ENCODE data around the gene GMPPA.

The GMPPA gene

DNA sequence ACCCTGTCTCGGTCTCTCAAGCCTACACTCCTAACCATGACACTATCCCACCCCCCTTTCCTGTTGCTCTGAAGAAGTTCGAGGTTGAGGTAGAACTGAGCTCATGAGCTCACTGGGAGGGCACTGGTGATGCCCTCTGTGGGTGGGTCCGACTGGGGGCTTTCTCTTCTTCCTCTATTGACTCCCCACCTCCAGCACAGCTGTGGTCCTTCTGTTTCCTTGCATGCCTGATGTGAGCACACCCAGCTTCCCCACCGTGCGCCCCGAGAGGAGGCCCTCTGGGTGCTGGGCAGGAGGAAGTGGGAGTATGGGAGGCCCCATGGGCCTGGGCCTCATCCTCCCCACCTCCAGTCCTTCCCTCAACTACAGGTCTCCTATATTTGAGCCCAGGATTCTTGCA is 43.1 kb upstream of the GMPPA start:
- TF ChIP-seq, protein P1, sequence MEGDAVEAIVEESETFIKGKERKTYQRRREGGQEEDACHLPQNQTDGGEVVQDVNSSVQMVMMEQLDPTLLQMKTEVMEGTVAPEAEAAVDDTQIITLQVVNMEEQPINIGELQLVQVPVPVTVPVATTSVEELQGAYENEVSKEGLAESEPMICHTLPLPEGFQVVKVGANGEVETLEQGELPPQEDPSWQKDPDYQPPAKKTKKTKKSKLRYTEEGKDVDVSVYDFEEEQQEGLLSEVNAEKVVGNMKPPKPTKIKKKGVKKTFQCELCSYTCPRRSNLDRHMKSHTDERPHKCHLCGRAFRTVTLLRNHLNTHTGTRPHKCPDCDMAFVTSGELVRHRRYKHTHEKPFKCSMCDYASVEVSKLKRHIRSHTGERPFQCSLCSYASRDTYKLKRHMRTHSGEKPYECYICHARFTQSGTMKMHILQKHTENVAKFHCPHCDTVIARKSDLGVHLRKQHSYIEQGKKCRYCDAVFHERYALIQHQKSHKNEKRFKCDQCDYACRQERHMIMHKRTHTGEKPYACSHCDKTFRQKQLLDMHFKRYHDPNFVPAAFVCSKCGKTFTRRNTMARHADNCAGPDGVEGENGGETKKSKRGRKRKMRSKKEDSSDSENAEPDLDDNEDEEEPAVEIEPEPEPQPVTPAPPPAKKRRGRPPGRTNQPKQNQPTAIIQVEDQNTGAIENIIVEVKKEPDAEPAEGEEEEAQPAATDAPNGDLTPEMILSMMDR (IDR thresholded peaks at IDR 0.05; ENCODE audit: control insufficient read depth, insufficient read depth, low read depth, low read length, missing control alignments): no peak
- no peak for DNase-seq (ENCODE audit: low read depth)
- no peak overlapping the region for H3K4me3 ChIP-seq (ENCODE audit: control insufficient read depth, low read depth, low read length)

DNA sequence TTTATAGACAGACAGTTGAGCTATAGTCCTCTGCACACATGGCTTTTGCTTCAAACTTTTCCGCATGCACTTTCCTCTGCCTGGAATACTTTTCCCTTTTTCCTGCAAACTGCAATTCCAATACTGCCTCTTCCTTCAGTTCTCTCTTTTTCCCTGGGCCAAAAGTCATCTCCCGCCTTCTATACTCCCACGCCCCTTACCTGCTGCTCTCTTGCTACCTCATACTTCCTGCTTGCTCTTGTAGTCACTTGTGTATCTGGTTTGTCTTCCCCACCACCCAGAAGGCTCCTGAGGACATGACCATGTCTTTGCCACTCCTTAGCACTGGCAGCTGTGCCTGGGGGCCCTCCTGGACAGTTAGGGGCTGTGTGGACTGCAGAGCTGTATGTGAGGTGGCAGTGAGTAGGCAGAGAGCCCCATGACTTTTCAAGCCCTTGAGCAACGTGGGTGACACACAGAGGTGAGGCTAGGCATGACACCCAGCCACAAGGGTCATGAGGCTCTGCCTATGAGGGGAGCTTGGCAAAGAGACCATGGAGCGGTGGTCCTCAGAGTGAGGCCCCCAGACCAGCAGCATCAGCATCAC is 40.8 kb upstream of the GMPPA start:
- DNase-seq (ENCODE audit: low read depth): no peak
- H3K4me3 ChIP-seq (ENCODE audit: control insufficient read depth, low read depth, low read length): no peak overlapping the region
- TF ChIP-seq, protein P1 (IDR thresholded peaks at IDR 0.05; ENCODE audit: control insufficient read depth, insufficient read depth, low read depth, low read length, missing control alignments): no peak

DNA sequence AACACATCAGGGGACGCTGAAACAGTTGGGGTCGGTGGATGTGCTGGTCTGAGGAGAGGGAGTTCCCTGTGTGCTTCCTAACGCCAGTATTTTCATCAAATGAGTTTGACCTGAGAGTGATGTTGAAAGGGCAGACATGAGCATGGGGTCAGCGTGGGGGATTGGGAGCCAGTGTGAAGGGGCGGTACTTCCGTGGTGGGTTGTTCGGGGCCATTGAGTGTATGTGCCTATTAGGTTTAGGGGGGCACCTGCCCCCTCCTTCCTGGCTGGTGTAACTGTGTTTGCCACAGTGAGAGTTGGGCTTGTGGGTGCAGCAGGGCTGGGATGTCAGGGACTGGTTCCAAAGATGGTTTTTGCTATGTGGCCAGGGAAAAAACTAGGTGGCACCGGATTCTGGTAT is 39.7 kb upstream of the GMPPA start:
- TF ChIP-seq, protein P1 (IDR thresholded peaks at IDR 0.05; ENCODE audit: control insufficient read depth, insufficient read depth, low read depth, low read length, missing control alignments): no peak
- DNase-seq (ENCODE audit: low read depth): no peak
- no peak overlapping the region for H3K4me3 ChIP-seq (ENCODE audit: control insufficient read depth, low read depth, low read length)

DNA sequence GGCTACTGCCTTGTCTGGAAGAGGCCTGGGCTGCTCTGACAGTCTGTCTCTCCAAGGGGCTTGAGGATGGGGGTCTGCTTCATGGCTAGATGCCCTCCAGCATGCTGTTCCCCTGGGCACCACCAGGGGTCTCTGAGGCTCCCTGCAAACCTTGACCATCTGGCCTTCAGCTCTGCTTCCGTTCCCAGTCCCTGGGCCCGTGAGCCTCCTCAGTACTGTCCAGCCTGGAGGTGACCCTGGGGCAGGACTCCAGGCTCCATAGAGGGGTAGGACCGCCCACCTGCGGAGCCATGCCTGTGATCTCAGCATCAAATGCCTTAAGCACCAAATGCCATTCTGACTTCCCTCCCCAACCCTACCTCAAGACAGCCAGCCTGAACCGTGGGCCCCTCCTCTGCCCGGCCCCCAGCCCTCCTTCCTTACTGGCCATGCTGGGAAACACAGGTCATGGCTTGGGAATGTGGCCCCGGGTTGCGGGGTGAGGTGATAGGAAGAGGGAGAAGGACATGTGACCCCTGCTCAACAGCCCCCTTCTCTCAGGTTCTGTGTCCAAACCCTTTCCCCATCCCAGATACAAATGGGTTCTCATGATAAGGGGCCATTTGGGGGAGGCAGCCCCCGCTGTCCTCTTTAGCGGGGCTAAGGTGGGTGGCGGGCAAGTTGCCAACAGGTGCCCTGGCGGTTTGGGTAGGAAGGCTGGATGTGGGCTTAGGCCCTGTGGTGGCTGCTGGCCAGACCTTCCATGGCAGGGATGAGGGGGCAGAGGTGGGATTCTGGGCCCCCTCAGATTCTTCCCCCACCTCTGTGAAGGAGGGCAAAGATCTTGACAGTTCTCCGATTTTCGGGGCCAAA is 39.0 kb upstream of the GMPPA start:
- no peak overlapping the region for H3K4me3 ChIP-seq (ENCODE audit: control insufficient read depth, low read depth, low read length)
- TF ChIP-seq, protein P1 (IDR thresholded peaks at IDR 0.05; ENCODE audit: control insufficient read depth, insufficient read depth, low read depth, low read length, missing control alignments): peak; percentile 94
- no peak for DNase-seq (ENCODE audit: low read depth)

DNA sequence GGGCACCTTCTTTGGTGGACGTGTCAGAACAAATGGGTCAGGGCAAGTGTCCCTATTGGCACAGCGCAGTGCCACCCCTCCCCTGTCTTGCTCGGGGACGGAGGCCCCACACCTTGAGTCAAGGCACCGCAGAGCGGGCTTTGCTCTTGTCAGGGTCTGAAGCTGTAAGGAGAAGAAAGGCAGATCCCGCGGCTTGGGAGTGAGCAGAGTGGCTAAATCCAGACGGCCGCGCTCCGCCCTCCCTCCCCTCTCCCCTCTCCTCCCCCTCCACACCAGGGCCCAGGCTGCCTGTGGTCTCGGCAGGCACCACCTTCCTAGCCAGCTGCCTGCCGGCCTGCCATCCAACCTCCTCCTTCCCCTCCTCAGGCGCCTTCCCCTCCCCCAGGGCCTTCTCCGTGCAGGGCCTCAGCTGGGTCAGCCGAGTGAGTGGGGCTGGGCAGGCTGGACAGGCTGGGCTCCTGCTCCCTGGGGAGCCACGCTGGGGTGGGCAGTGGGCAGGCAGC is 38.2 kb upstream of the GMPPA start:
- DNase-seq (ENCODE audit: low read depth): no peak
- TF ChIP-seq, protein P1 (IDR thresholded peaks at IDR 0.05; ENCODE audit: control insufficient read depth, insufficient read depth, low read depth, low read length, missing control alignments): no peak
- no peak overlapping the region for H3K4me3 ChIP-seq (ENCODE audit: control insufficient read depth, low read depth, low read length)

DNA sequence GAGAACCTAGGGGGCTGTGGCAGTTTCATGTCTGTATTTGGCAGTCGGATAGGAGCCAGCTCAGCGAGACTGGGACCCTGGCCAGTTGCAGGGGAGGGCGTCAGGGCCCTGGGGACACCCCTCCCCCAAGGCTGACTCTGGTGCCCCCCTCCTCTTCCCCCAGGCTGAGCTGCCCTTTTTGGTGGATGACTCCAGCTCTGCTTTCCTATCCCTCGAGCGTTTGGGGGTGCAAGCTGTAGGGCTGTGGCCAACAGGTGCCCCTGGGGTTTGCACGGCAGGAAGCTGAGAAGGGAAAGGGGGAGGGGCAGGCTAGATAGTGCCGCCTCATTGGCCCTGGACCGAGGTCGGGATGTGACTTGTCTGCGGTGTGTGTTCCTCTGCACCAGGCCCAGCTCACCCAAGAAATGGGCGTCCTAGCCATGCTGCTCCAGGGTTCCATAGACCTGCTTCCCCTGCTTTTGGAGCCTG is 37.6 kb upstream of the GMPPA start:
- TF ChIP-seq, protein P1 (IDR thresholded peaks at IDR 0.05; ENCODE audit: control insufficient read depth, insufficient read depth, low read depth, low read length, missing control alignments): no peak
- no peak for DNase-seq (ENCODE audit: low read depth)
- H3K4me3 ChIP-seq (ENCODE audit: control insufficient read depth, low read depth, low read length): no peak overlapping the region

Data from AG09309 (cell line).